Esophagus (tissue), 2 donors: ENCODE measurements around the gene C2CD3. TPM values are rescaled to one million over a fixed set of nuclear protein-coding genes. Genes with fewer than 3 reads are reported as not detected.
"Not testable (repeated sequence)": the region's sequence is repeated elsewhere in the genome, so short reads cannot be mapped to it uniquely, and the experiment has no call there.

ENCODE experiments used
- H3K27ac ChIP-seq, 2 donors: one replicate each; pipeline ENCODE4 v1.5.1; 2013; ENCODE audit warnings: low read depth in 2 of 2, mild to moderate bottlenecking in 2 of 2, inconsistent platforms in 1 of 2, low read length in 1 of 2, moderate library complexity in 1 of 2
- H3K27me3 ChIP-seq, 2 donors: one replicate each; pipeline ENCODE4 v1.6.1; 2013; ENCODE audit warnings: low read length in 2 of 2, control low read depth in 1 of 2, mild to moderate bottlenecking in 1 of 2; ENCODE audit not compliant: insufficient read depth in 2 of 2, control insufficient read depth in 1 of 2
- H3K36me3 ChIP-seq, 2 donors: one replicate each; pipeline ENCODE4 v1.6.1; 2013; ENCODE audit warnings: low read length in 1 of 2; ENCODE audit not compliant: control insufficient read depth in 2 of 2, insufficient read depth in 2 of 2
- H3K4me1 ChIP-seq, 2 donors: one replicate each; pipeline ENCODE4 v1.6.1; 2013; ENCODE audit warnings: low read length in 1 of 2; ENCODE audit not compliant: control insufficient read depth in 2 of 2, insufficient read depth in 2 of 2
- H3K4me3 ChIP-seq, 2 donors: one replicate each; pipeline ENCODE4 v1.5.1; 2013; ENCODE audit warnings: low read length in 2 of 2, mild to moderate bottlenecking in 2 of 2, low read depth in 1 of 2, moderate library complexity in 1 of 2
- H3K9me3 ChIP-seq, 2 donors: one replicate each; pipeline ENCODE4 v1.6.1; 2013; ENCODE audit warnings: mild to moderate bottlenecking in 2 of 2, low read depth in 1 of 2, low read length in 1 of 2, moderate library complexity in 1 of 2; ENCODE audit not compliant: control insufficient read depth in 2 of 2, insufficient read depth in 1 of 2
- WGBS, 2 donors: extraction: QIAGEN DNeasy Blood & Tissue Kit; methylation state at CpG; one replicate each; pipeline ENCODE4 v1.1.7; 2013; 5-methylcytosine and 5-hydroxymethylcytosine counted together
- polyA plus RNA-seq, 2 donors: library from polyadenylated mRNA; stranded (reverse); fragments of 200-250 nt; gene quantifications; one replicate each; pipeline ENCODE4 v1.2.3, GENCODE V29; 2013
- donor health status: healthy with polysubstance abuse.
- donor health status: Bipolar disorder and iron deficiency.

The C2CD3 gene
- polyA plus RNA-seq, 2 donors, result 5.4 to 6.4 TPM

- not testable (repeated sequence) for H3K4me3 ChIP-seq, H3K9me3 ChIP-seq, H3K27ac ChIP-seq, H3K36me3 ChIP-seq, H3K4me1 ChIP-seq, H3K27me3 ChIP-seq
- WGBS, 2 donors, result 85 to 94% methylated on average over 2 to 3 of the region's 3 CpGs
Observed at GRCh38 chr11:74065534-74065933, 105.3 kb downstream of the C2CD3 start.

DNA sequence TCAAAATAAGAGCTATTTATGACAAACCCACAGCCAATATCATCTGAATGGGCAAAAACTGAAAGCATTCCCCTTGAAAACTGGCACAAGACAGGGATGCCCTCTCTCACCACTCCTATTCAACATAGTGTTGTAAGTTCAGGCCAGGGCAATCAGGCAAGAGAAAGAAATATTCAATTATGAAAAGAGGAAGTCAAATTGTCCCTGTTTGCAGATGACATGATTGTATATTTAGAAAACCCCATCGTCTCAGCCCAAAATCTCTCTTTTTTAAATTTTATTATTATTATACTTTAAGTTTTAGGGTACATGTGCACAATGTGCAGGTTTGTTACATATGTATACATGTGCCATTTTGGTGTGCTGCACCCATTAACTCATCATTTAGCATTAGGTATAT is 107.2 kb downstream of the C2CD3 start:
- 82 to 93% methylated on average over 1 of the region's 1 CpG for WGBS, 2 donors
- H3K9me3 ChIP-seq, result not testable (repeated sequence)

DNA sequence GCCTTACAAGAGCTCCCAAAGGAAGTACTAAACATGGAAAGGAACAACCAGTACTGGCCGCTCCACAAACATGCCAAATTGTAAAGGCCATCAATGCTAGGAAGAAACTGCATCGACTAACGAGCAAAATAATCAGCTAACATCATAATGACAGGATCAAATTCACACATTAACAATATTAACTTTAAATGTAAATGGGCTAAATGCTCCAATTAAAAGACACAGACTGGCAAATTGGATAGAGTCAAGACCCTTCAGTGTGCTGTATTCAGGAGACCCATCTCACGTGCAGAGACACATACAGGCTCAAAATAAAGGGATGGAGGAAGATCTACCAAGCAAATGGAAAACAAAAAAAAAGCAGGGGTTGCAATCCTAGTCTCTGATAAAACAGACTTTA is 109.2 kb downstream of the C2CD3 start:
- not testable (repeated sequence) for H3K36me3 ChIP-seq, H3K27ac ChIP-seq, H3K27me3 ChIP-seq, H3K4me1 ChIP-seq, H3K9me3 ChIP-seq, H3K4me3 ChIP-seq
- 95 to 97% methylated on average over 4 of the region's 4 CpGs for WGBS, 2 donors

More for the DNA sequence above, 107.2 kb downstream of the C2CD3 start:
- H3K27me3 ChIP-seq, H3K4me3 ChIP-seq, H3K36me3 ChIP-seq, H3K4me1 ChIP-seq, H3K27ac ChIP-seq: not testable (repeated sequence)

- Histone ChIP-seq H3K27ac (no peak overlapping the region), H3K27me3 (no peaks in the 10 kb centered on the region), H3K4me1 (no peaks in the 10 kb centered on the region), H3K9me3 (no peaks in the 10 kb centered on the region), H3K36me3 (peaks cover 1 to 3% of the 10 kb centered on the region in 2 donors), H3K4me3 (no peak overlapping the region)
- 78 to 84% methylated on average over 8 of the region's 8 CpGs for WGBS, 2 donors
Observed at GRCh38 chr11:74057249-74058151, 113.3 kb downstream of the C2CD3 start.

DNA sequence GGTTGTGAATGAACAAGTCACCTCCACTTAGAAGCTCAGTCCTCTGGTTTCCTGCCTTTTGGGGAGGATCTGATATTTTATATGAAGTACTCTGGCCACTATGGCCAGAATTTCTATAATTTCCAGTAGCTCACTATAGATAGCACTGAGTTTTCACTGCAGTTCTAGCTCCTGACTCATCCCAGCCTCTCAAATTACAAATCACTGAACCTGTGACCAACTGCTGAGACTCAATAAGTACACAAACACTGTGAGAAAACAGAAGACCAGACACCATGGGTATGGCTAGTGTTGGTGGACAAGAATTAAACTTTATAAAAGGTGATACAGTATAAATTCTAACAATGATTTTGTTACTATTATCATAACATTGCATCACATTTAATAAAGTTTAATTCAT is 114.9 kb downstream of the C2CD3 start:
- H3K9me3 ChIP-seq, result no peaks in the 10 kb centered on the region
- peaks cover 1 to 3% of the 10 kb centered on the region in 2 donors for H3K36me3 ChIP-seq
- H3K4me1 ChIP-seq, result no peaks in the 10 kb centered on the region
- H3K27me3 ChIP-seq, result no peaks in the 10 kb centered on the region
- no peak overlapping the region for H3K4me3 ChIP-seq
- H3K27ac ChIP-seq, result no peak overlapping the region

DNA sequence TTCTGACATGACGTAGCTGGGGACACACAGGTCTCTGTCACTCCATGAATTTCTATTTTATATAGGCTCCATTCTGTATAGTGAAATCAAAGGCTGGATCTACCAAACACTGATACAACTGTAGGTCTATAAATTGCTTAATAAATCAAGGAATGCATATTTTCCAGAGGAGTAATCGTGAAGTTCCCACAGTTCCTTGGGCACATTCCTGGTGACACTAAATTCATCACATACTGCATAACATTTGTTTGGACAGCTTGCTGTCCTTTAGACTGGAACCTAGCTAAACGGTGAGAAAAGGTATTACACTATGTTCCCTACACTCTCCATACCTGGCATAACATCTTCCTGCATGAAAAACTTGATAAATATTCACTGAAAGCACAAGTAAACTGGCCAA is 120.3 kb downstream of the C2CD3 start:
- WGBS, 2 donors, result 91 to 99% methylated on average over 3 of the region's 3 CpGs
- Histone ChIP-seq H3K27ac (no peak overlapping the region), H3K4me1 (no peaks in the 10 kb centered on the region), H3K36me3 (peaks cover 3 to 9% of the 10 kb centered on the region in 2 donors), H3K9me3 (no peaks in the 10 kb centered on the region), H3K27me3 (no peaks in the 10 kb centered on the region), H3K4me3 (no peak overlapping the region)

- Histone ChIP-seq H3K27ac (no peak overlapping the region), H3K36me3 (peaks cover 0 to 9% of the 10 kb centered on the region in 2 donors), H3K9me3 (no peaks in the 10 kb centered on the region), H3K4me1 (no peaks in the 10 kb centered on the region), H3K27me3 (no peaks in the 10 kb centered on the region), H3K4me3 (no peak overlapping the region)
- 95 to 96% methylated on average over 5 of the region's 5 CpGs for WGBS, 2 donors
Observed at GRCh38 chr11:74048993-74049392, 121.8 kb downstream of the C2CD3 start.

DNA sequence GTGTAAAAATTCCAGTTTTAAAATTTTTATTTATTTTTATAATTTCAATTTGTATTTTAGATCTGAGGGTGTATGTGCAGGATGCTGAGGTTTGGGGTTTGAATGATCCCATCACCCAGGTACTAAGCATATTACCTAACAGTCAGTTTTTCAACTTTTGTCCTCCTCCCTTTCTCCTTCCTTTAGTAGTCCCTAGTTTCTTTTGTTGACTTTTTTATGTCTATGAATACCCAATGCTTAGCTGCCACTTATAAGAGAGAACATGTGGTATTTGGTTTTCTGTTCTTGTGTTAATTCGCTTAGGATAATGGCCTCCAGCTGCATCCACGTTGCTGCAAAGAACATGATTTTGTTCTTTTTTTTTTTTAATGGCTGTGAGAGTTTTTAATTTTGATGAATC is 126.3 kb downstream of the C2CD3 start:
- H3K36me3 ChIP-seq, result peaks cover 0 to 14% of the 10 kb centered on the region in 2 donors

DNA sequence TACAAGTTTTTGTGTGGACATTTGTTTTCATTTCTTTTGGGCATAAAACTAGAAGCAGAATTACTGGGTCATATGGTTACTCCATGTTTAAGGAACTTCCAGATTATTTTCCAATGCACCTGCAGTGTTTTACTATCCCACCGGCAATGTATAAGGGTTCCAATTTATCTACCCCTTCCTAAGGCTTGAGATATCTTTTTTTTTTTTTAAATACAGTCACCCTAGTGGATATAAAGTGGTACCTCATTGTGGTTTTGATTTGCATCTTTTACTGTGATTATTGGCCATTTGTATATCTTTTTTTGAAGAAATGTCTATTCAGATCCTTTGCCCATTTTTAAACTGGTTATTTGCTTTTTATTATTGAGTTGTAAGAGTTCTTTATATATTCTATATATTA is 127.4 kb downstream of the C2CD3 start:
- Histone ChIP-seq H3K27me3 (no peaks in the 10 kb centered on the region), H3K4me3 (no peak overlapping the region), H3K9me3 (no peaks in the 10 kb centered on the region), H3K36me3 (peaks cover 0 to 11% of the 10 kb centered on the region in 2 donors), H3K4me1 (no peaks in the 10 kb centered on the region), H3K27ac (no peak overlapping the region)
- WGBS, 2 donors, result 98 to 100% methylated on average over 1 of the region's 1 CpG

More for the DNA sequence above, 126.3 kb downstream of the C2CD3 start:
- Histone ChIP-seq H3K27me3 (no peaks in the 10 kb centered on the region), H3K9me3 (no peaks in the 10 kb centered on the region), H3K4me1 (no peaks in the 10 kb centered on the region), H3K27ac (no peak overlapping the region), H3K4me3 (no peak overlapping the region)
- WGBS, 2 donors, result 77 to 87% methylated on average over 2 of the region's 2 CpGs

- Histone ChIP-seq H3K36me3 (peaks cover 14 to 21% of the 10 kb centered on the region in 2 donors), H3K4me1 (no peaks in the 10 kb centered on the region), H3K27ac (no peak overlapping the region), H3K4me3 (no peak overlapping the region), H3K27me3 (no peaks in the 10 kb centered on the region), H3K9me3 (no peaks in the 10 kb centered on the region)
- WGBS, 2 donors, result 78 to 92% methylated on average over 4 of the region's 4 CpGs
Observed at GRCh38 chr11:74037309-74037708, 133.5 kb downstream of the C2CD3 start.
